Renal pelvis (tissue), 4 donors: ENCODE measurements around the gene POLN. TPM values are rescaled to one million over a fixed set of nuclear protein-coding genes. Genes with fewer than 3 reads are reported as not detected.

Experiments
- DNase-seq: peaks from one replicate; pipeline ENCODE4 v3.0.0-alpha.2; 2013
- polyA plus RNA-seq, 3 donors: library from polyadenylated mRNA; unstranded; fragments of 120-200 nt; gene quantifications; one replicate each; pipeline ENCODE4 v1.2.1, GENCODE V29; 2013; ENCODE audit not compliant: insufficient read length in 3 of 3

The POLN gene
- polyA plus RNA-seq, 3 donors: 2.3 to 6.7 (median 3.7) TPM

GRCh38 chr4:2116687-2117400 is 125.1 kb downstream of the POLN start:
- DNase-seq: no peak

GRCh38 chr4:2105559-2105958 is 136.4 kb downstream of the POLN start:
- DNase-seq: no peak

GRCh38 chr4:2104556-2105345 is 137.2 kb downstream of the POLN start:
- DNase-seq: no peak

- DNase-seq: no peak
Measured at GRCh38 chr4:2103843-2104547, 137.9 kb downstream of the POLN start.

- DNase-seq: no peak
Measured at GRCh38 chr4:2103127-2103842, 138.6 kb downstream of the POLN start.

- no peak for DNase-seq
Measured at GRCh38 chr4:2102045-2102883, 139.7 kb downstream of the POLN start.

- DNase-seq: no peak
Measured at GRCh38 chr4:2101346-2102044, 140.4 kb downstream of the POLN start.

GRCh38 chr4:2096073-2096609 is 145.8 kb downstream of the POLN start:
- DNase-seq: no peak

GRCh38 chr4:2095236-2096072 is 146.5 kb downstream of the POLN start:
- DNase-seq: no peak

- no peak for DNase-seq
Measured at GRCh38 chr4:2094545-2094944, 147.4 kb downstream of the POLN start.

GRCh38 chr4:2093265-2093664 is 148.7 kb downstream of the POLN start:
- DNase-seq: no peak

- DNase-seq: no peak
Measured at GRCh38 chr4:2092669-2093053, 149.3 kb downstream of the POLN start.

- DNase-seq: no peak
Measured at GRCh38 chr4:2091990-2092668, 149.8 kb downstream of the POLN start.

GRCh38 chr4:2090642-2091041 is 151.3 kb downstream of the POLN start:
- no peak for DNase-seq

GRCh38 chr4:2089222-2089621 is 152.7 kb downstream of the POLN start:
- DNase-seq: no peak

GRCh38 chr4:2087170-2087569 is 154.8 kb downstream of the POLN start:
- no peak for DNase-seq

- no peak for DNase-seq
Measured at GRCh38 chr4:2085496-2085901, 156.4 kb downstream of the POLN start.

- no peak for DNase-seq
Measured at GRCh38 chr4:2084316-2084715, 157.6 kb downstream of the POLN start.

GRCh38 chr4:2083826-2084160 is 158.1 kb downstream of the POLN start:
- DNase-seq: no peak
